ENCODE results near the gene CCRL2. TPM values are rescaled to one million over a fixed set of nuclear protein-coding genes. Genes with fewer than 3 reads are reported as not detected.

Gene CCRL2, protein sequence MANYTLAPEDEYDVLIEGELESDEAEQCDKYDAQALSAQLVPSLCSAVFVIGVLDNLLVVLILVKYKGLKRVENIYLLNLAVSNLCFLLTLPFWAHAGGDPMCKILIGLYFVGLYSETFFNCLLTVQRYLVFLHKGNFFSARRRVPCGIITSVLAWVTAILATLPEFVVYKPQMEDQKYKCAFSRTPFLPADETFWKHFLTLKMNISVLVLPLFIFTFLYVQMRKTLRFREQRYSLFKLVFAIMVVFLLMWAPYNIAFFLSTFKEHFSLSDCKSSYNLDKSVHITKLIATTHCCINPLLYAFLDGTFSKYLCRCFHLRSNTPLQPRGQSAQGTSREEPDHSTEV
- total RNA-seq (7.2 and 8.6 TPM in 2 replicates), polyA plus RNA-seq (5.3 and 10.4 TPM in 2 replicates)

DNA sequence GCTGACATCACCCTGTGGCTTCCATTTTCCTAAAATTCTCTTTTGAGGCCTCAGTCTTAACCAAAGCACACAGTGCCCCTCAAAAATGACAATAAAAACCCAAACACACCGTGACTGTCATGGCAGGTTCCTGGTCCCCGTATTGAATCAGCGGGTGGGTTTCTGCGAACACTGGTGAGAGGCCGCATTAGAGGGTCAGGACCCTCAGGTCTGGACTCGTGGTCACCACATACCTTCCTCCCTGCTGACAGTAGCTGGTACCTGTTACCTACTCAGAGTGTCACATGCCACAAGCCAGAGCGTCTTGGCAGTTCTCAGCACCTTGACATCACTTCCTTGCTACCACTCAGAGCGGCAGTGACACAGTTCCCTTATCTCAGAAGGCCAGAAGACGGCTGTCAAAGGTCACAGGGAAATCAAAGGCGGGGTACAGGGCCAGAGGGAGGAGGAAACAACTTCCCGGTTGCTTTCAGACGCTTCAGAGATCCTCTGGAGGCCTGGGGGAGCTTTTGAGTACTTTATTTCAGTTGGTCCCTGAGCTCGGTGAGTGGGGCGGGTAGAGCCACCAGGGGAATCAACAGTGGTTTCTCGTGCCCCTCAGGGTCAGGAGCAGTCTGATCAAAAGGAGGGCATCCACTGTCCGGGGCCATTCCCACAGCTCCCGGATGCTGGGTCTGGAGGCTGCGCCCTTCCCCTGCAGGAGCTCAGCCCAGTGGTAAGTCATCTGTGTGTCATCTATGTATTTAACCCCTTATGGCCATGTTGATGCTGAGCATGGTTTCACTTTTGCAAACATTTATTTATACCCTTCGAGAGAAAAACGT, at the start of gene CCRL2, which contains the start of gene CCR5AS:
CCRL2 (plus strand) TSS at position 472 of the 824 bp plus-strand sequence. CDS start 821 bp downstream, outside the sequence.
CCR5AS (minus strand) TSS at position 279 of the 824 bp plus-strand sequence.
- TF ChIP-seq, protein P1, sequence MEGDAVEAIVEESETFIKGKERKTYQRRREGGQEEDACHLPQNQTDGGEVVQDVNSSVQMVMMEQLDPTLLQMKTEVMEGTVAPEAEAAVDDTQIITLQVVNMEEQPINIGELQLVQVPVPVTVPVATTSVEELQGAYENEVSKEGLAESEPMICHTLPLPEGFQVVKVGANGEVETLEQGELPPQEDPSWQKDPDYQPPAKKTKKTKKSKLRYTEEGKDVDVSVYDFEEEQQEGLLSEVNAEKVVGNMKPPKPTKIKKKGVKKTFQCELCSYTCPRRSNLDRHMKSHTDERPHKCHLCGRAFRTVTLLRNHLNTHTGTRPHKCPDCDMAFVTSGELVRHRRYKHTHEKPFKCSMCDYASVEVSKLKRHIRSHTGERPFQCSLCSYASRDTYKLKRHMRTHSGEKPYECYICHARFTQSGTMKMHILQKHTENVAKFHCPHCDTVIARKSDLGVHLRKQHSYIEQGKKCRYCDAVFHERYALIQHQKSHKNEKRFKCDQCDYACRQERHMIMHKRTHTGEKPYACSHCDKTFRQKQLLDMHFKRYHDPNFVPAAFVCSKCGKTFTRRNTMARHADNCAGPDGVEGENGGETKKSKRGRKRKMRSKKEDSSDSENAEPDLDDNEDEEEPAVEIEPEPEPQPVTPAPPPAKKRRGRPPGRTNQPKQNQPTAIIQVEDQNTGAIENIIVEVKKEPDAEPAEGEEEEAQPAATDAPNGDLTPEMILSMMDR (IDR thresholded peaks at IDR 0.05; ENCODE audit: low read depth, low read length), result no peak
- H3K36me3 ChIP-seq, result no peaks in the 10 kb centered on the region
- no peak within 1 kb of the TSS for H3K4me3 ChIP-seq
- peak in 1 of 2 donors; percentile 37 for DNase-seq (ENCODE audit: low read depth in 1 of 2, low spot score in 1 of 2)
- peaks cover 33% of the 10 kb centered on the region for H3K4me1 ChIP-seq (ENCODE audit: low read depth)
- no peaks in the 10 kb centered on the region for H3K27me3 ChIP-seq
- H3K27ac ChIP-seq, result peak within 1 kb of the TSS; percentile 58
- H3K9me3 ChIP-seq (ENCODE audit: low read depth), result no peaks in the 10 kb centered on the region

DNA sequence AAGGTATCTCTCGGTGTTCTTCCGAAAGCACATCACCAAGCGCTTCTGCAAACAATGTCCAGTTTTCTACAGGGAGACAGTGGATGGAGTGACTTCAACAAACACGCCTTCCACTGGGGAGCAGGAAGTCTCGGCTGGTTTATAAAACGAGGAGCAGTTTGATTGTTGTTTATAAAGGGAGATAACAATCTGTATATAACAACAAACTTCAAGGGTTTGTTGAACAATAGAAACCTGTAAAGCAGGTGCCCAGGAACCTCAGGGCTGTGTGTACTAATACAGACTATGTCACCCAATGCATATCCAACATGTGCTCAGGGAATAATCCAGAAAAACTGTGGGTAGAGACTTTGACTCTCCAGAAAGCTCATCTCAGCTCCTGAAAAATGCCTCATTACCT, 48.6 kb upstream of the CCRL2 start:
- Histone ChIP-seq H3K36me3 (no peaks in the 10 kb centered on the region), H3K27me3 (no peaks in the 10 kb centered on the region)

DNA sequence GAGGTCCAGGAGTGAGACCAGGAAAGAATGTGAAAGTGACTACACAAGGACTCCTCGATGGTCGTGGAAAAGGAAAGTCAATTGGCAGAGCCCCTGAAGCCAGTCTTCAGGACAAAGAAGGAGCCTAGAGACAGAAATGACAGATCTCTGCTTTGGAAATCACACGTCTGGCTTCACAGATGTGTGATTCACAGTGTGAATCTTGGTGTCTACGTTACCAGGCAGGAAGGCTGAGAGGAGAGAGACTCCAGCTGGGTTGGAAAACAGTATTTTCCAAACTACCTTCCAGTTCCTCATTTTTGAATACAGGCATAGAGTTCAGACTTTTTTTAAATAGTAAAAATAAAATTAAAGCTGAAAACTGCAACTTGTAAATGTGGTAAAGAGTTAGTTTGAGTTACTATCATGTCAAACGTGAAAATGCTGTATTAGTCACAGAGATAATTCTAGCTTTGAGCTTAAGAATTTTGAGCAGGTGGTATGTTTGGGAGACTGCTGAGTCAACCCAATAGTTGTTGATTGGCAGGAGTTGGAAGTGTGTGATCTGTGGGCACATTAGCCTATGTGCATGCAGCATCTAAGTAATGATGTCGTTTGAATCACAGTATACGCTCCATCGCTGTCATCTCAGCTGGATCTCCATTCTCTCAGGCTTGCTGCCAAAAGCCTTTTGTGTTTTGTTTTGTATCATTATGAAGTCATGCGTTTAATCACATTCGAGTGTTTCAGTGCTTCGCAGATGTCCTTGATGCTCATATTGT, 47.1 kb upstream of the CCRL2 start:
- Histone ChIP-seq H3K36me3 (no peaks in the 10 kb centered on the region), H3K27me3 (no peaks in the 10 kb centered on the region), H3K4me1 (ENCODE audit: low read depth) (peaks cover 4% of the 10 kb centered on the region), H3K9me3 (ENCODE audit: low read depth) (no peaks in the 10 kb centered on the region), H3K27ac (no peak overlapping the region), H3K4me3 (no peak overlapping the region)
- DNase-seq (ENCODE audit: low read depth in 1 of 2, low spot score in 1 of 2), result no peak
- TF ChIP-seq, protein P1 (IDR thresholded peaks at IDR 0.05; ENCODE audit: low read depth, low read length), result no peak

More for the DNA sequence above, 48.6 kb upstream of the CCRL2 start:
- no peak overlapping the region for H3K4me3 ChIP-seq
- no peak overlapping the region for H3K27ac ChIP-seq
- no peaks in the 10 kb centered on the region for H3K9me3 ChIP-seq (ENCODE audit: low read depth)
- peaks cover 14% of the 10 kb centered on the region for H3K4me1 ChIP-seq (ENCODE audit: low read depth)
- no peak for DNase-seq (ENCODE audit: low read depth in 1 of 2, low spot score in 1 of 2)
- TF ChIP-seq, protein P1 (IDR thresholded peaks at IDR 0.05; ENCODE audit: low read depth, low read length), result no peak

DNA sequence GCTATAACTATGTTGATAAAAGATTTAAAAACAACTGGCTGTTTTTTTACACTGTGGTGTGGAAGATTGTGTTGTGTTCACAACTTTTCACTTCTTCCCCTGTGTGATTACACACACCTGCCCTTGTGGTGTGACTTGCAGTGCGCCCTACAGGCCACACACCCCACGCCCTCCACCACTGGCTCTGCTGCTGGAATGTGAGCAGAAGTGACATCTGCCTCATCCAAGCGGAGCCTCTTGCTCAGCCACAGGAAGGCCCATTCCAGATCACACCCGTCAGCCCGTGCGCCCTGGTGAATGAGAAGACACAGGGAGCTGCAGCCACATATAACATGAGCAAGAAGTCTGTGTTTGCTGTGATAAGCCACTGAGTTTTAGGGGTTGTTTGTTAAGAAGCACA, 46.2 kb upstream of the CCRL2 start:
- H3K9me3 ChIP-seq (ENCODE audit: low read depth), result no peaks in the 10 kb centered on the region
- no peak for DNase-seq (ENCODE audit: low read depth in 1 of 2, low spot score in 1 of 2)
- no peaks in the 10 kb centered on the region for H3K4me1 ChIP-seq (ENCODE audit: low read depth)
- no peaks in the 10 kb centered on the region for H3K36me3 ChIP-seq
- H3K4me3 ChIP-seq, result no peak overlapping the region
- H3K27ac ChIP-seq, result no peak overlapping the region
- H3K27me3 ChIP-seq, result no peaks in the 10 kb centered on the region
- TF ChIP-seq, protein P1 (IDR thresholded peaks at IDR 0.05; ENCODE audit: low read depth, low read length), result no peak
